Coronary artery (tissue), 2 donors: Measurements from ENCODE around the gene PRPH.
"Not testable (repeated sequence)": the region's sequence is repeated elsewhere in the genome, so short reads cannot be mapped to it uniquely, and the experiment has no call there.

Experiments
- DNase-seq: peaks from one replicate; pipeline ENCODE4 v3.0.0-alpha.2; 2017; ENCODE audit warnings: low spot score
- H3K27ac ChIP-seq, 2 donors: fragments of 200-600 bp; sonication (generic); one replicate each; pipeline ENCODE4 v1.5.1; 2016 to 2019
- H3K4me3 ChIP-seq: fragments of 200-600 bp; sonication (generic); 2 replicates; pipeline ENCODE4 v1.5.1; 2016; ENCODE audit warnings: mild to moderate bottlenecking, moderate library complexity
- TF ChIP-seq, protein P1 (sequence below): fragments of 200-600 bp; sonication (generic); IDR thresholded peaks from one replicate; pipeline ENCODE4 v1.5.1; 2019; ENCODE audit warnings: antibody characterized with exemption

Gene PRPH

GRCh38 chr12:49314811-49315210 lies 19.9 kb downstream of the PRPH start:
- H3K4me3 ChIP-seq = no peak overlapping the region
- no peak for DNase-seq

GRCh38 chr12:49317118-49317517 lies 22.2 kb downstream of the PRPH start:
- not testable (repeated sequence) for H3K27ac ChIP-seq, H3K4me3 ChIP-seq, DNase-seq

More at GRCh38 chr12:49314811-49315210, 19.9 kb downstream of the PRPH start:
- TF ChIP-seq, protein P1, sequence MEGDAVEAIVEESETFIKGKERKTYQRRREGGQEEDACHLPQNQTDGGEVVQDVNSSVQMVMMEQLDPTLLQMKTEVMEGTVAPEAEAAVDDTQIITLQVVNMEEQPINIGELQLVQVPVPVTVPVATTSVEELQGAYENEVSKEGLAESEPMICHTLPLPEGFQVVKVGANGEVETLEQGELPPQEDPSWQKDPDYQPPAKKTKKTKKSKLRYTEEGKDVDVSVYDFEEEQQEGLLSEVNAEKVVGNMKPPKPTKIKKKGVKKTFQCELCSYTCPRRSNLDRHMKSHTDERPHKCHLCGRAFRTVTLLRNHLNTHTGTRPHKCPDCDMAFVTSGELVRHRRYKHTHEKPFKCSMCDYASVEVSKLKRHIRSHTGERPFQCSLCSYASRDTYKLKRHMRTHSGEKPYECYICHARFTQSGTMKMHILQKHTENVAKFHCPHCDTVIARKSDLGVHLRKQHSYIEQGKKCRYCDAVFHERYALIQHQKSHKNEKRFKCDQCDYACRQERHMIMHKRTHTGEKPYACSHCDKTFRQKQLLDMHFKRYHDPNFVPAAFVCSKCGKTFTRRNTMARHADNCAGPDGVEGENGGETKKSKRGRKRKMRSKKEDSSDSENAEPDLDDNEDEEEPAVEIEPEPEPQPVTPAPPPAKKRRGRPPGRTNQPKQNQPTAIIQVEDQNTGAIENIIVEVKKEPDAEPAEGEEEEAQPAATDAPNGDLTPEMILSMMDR = no peak
- H3K27ac ChIP-seq = no peak overlapping the region

DNA sequence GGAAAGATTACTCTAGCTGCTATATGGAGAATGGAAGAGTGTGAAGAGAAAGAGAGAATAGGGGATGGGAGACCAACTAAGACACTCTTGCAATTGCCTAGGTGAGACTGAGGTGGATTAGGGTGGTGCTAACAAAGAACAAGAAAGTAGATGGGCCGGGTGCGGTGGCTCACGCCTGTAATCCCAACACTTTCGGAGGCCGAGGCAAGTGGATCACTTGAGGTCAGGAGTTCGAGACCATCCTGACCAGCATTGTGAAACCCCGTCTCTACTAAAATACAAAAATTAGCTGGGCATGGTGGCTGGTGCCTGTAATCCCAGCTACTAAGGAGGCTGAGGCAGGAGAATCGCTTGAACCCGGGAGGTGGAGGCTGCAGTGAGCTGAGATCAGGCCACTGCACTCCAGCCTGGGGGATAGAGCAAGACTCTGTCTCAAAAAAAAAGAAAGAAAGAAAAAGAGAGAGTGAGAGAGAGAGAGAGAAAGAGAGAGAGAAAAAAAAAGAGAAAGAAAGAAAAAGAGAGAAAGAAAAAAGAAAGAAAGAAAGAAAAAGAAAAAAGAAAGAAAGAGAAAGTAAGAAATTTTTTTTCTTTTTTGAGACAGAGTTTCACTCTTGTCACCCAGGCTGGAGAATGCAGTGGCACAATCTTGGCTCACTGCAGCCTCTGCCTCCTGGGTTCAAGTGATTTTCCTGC lies 25.6 kb downstream of the PRPH start:
- H3K27ac ChIP-seq, DNase-seq: not testable (repeated sequence)

DNA sequence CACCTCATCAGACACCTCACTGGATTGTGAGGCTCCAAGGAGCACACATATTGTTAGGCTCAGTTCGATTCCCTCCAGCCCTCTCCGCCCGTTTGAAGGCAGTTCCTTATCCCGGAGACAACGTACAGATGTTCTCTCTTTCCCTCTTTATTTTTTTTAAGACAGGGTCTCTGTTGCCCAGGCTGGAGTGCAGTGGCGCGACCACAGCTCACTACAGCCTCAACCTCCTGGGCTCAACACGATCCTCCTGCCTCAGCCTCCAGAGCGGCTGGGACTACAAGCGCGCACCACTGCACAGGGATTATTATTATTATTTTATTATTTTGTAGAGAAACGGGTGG lies 27.4 kb downstream of the PRPH start:
- no peak for DNase-seq
- H3K4me3 ChIP-seq = peak overlapping the region; percentile 77
- TF ChIP-seq, protein P1 = no peak
- H3K27ac ChIP-seq = peak overlapping the region in 1 of 2 donors; percentile 66

More for the DNA sequence above, 25.6 kb downstream of the PRPH start:
- H3K4me3 ChIP-seq = not testable (repeated sequence)

DNA sequence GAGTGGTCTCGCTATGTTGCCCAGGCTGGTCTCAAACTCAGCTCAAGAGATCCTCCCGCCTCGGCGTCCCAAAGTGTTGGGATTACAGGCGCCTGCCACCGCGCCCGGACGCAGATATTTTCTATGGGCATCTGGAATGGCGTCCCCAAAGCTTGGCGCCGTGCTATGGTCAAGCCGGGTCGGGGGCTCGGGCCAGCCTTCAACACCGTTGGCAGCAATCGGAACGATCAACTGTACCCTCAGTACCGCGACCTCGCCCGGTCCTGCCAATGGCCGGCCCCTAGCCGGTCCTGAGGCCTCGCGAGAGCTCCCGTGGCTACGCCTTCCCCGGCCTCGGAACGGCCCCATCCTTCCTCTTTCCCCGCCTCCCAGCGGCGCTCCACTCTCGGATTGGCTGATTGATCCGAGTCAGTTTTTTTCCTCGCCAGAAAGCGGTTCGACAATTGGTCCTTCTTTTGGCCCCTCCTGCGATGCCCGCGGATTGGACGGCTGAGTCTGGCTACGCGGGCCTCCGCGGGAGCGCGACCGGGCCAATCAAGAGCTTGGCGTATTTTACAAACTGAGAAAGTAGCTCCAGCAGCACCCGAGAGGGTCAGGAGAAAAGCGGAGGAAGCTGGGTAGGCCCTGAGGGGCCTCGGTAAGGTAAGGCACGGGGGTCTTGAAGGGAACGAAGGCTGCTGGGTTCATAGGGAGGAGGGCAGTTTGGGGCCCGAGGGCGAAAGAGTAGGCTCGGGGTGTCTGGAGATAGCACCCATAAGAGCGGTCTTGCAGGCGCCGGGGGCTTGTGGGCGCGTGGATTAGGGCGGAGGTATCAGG lies 28.0 kb downstream of the PRPH start, which contains the start of gene TROAP:
TROAP (plus strand) TSS at position 548 of the 816 bp plus-strand sequence. CDS start 354 bp downstream, outside the sequence.
- TF ChIP-seq, protein P1 = no peak
- H3K4me3 ChIP-seq = peak within 1 kb of the TSS; percentile 77
- peak; percentile 98 for DNase-seq
- H3K27ac ChIP-seq = peak within 1 kb of the TSS in 1 of 2 donors; percentile 66

- Histone ChIP-seq H3K4me3 (peak overlapping the region; percentile 77), H3K27ac (no peak overlapping the region)
- TF ChIP-seq, protein P1 = no peak
- no peak for DNase-seq
Observed at GRCh38 chr12:49323524-49324097, 28.7 kb downstream of the PRPH start.

DNA sequence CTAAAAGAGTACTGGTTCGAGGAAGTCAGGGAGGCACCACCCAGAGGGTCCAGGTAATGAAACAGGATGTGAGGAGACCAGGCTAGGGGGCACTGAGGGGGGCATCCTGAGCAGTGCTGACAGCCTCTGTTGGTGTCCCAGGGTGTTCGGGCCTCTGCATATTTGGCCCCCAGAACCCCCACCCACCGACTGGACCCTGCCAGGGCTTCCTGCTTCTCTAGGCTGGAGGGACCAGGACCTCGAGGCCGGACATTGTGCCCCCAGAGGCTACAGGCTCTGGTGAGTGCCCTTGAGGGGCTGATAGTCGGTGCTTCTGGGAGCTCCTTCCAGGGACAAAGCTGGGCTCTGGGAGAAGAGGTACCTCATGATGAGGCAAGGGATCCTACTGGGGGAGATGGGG lies 30.7 kb downstream of the PRPH start:
- no peak for DNase-seq
- no peak overlapping the region for H3K27ac ChIP-seq
- TF ChIP-seq, protein P1 = no peak
- no peak overlapping the region for H3K4me3 ChIP-seq
